IMR-90 (cell line): ENCODE data around the gene FBXW7.

Experiments
- BHLHE40 ChIP-seq: fragments of 150-350 bp; IDR thresholded peaks from 2 replicates; pipeline ENCODE4 v1.6.1; 2016; ENCODE audit warnings: mild to moderate bottlenecking, low read depth, low read length
- CEBPB ChIP-seq: IDR thresholded peaks from 2 replicates; pipeline ENCODE4 v1.6.1; 2012; ENCODE audit warnings: low read depth, low read length, improper control_type of control experiment
- CTCF ChIP-seq: conservative IDR thresholded peaks from 2 replicates; pipeline ENCODE4 v1.5.1; 2012; ENCODE audit warnings: mild to moderate bottlenecking, low read depth, low read length, improper control_type of control experiment
- MAFK ChIP-seq: IDR thresholded peaks from 2 replicates; pipeline ENCODE4 v1.6.1; 2012; ENCODE audit warnings: low read depth, low read length, improper control_type of control experiment
- MAZ ChIP-seq: IDR thresholded peaks from 2 replicates; pipeline ENCODE4 v1.6.1; 2012; ENCODE audit warnings: low read depth, mild to moderate bottlenecking, low read length, improper control_type of control experiment, moderate library complexity, borderline replicate concordance
- POLR2A ChIP-seq: IDR thresholded peaks from 2 replicates; pipeline ENCODE4 v1.6.1; 2012; ENCODE audit warnings: mild to moderate bottlenecking, low read depth, low read length
- RAD21 ChIP-seq: IDR thresholded peaks from 2 replicates; pipeline ENCODE4 v1.6.1; 2012; ENCODE audit warnings: low read length, improper control_type of control experiment
- RCOR1 ChIP-seq: IDR thresholded peaks from 2 replicates; pipeline ENCODE4 v1.6.1; 2012; ENCODE audit warnings: mild to moderate bottlenecking, low read length, improper control_type of control experiment; ENCODE audit not compliant: insufficient replicate concordance
- RFX5 ChIP-seq: IDR thresholded peaks from 2 replicates; pipeline ENCODE4 v1.8.0; 2012; ENCODE audit warnings: low read depth, mild to moderate bottlenecking, low read length, moderate library complexity
- SMC3 ChIP-seq: fragments of 150-350 bp; IDR thresholded peaks from 2 replicates; pipeline ENCODE4 v1.6.1; 2016; ENCODE audit warnings: low read depth, mild to moderate bottlenecking, antibody characterized with exemption, low read length, moderate library complexity

DNA sequence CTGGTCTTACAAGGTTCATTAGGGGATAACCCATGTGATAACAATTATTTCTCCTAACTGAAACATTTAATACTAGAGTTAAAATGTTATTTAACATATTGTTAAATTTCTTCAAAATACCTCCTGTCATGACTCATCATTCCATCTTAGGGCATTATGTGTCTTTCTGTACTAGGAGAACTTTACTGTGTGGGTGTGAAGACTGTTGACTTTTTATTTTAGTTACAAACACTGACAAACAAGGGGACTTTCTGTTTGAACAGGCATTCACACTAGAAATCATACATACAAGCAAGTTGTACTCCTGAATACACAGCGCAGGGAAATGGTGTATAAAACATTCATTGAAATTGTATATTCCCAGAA is 175.9 kb downstream of the FBXW7 start:
- no peak for TF ChIP-seq CTCF
- no peak for TF ChIP-seq POLR2A
- TF ChIP-seq RCOR1, result no peak
- TF ChIP-seq SMC3, result no peak
- TF ChIP-seq BHLHE40, result no peak
- no peak for TF ChIP-seq RFX5
- no peak for TF ChIP-seq MAFK
- TF ChIP-seq RAD21, result no peak
- no peak for TF ChIP-seq MAZ
- no peak for TF ChIP-seq CEBPB
